ENCODE results near the gene CLINT1. TPM values are rescaled to one million over a fixed set of nuclear protein-coding genes. Genes with fewer than 3 reads are reported as not detected.

CLINT1 gene
- total RNA-seq, 4 donors from 2014 or later = 77.4 to 124 (median 85.5) TPM

DNA sequence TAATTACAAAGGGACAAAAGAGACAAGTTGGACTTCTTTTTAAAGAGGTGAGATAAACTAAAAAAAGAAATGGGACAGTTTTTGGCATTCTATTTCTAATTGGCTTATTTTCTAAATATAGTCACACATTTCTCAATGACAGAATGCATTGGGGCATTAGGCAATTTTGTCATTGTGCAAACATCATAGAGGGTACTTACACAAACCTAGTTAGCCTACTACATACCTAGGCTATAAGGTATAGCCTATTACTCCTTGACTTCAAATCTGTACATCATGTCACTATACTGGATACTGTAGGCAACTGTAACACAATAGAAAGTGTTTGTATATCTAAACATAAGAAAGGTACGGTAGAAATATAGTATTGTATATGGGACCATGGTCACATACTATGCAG is 59.4 kb downstream of the CLINT1 start:
- no peaks in the 10 kb centered on the region for H3K27me3 ChIP-seq
- in situ Hi-C loops (cut with MboI; ENCODE audit: low sequenced_read_pairs in 4 of 4) (no loop called here), intact Hi-C loops (cut with DNase I; ENCODE audit: low total_unique reads) (no loop called here)
- TF ChIP-seq POLR2A (IDR thresholded peaks at IDR 0.05) = no peak
- TF ChIP-seq, protein P1, sequence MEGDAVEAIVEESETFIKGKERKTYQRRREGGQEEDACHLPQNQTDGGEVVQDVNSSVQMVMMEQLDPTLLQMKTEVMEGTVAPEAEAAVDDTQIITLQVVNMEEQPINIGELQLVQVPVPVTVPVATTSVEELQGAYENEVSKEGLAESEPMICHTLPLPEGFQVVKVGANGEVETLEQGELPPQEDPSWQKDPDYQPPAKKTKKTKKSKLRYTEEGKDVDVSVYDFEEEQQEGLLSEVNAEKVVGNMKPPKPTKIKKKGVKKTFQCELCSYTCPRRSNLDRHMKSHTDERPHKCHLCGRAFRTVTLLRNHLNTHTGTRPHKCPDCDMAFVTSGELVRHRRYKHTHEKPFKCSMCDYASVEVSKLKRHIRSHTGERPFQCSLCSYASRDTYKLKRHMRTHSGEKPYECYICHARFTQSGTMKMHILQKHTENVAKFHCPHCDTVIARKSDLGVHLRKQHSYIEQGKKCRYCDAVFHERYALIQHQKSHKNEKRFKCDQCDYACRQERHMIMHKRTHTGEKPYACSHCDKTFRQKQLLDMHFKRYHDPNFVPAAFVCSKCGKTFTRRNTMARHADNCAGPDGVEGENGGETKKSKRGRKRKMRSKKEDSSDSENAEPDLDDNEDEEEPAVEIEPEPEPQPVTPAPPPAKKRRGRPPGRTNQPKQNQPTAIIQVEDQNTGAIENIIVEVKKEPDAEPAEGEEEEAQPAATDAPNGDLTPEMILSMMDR (IDR thresholded peaks at IDR 0.05 in 4 of 5, conservative IDR thresholded peaks at IDR 0.05 in 1 of 5) = no peak
- H3K9me3 ChIP-seq = no peaks in the 10 kb centered on the region
- peak in 1 of 2 donors; percentile 84 for ATAC-seq
- H3K36me3 ChIP-seq = peaks cover 2 to 23% of the 10 kb centered on the region in 2 donors
- H3K4me1 ChIP-seq = peaks cover 7 to 10% of the 10 kb centered on the region in 2 donors
- H3K4me3 ChIP-seq = no peak overlapping the region
- no peak overlapping the region for H3K27ac ChIP-seq
- no peak for DNase-seq

DNA sequence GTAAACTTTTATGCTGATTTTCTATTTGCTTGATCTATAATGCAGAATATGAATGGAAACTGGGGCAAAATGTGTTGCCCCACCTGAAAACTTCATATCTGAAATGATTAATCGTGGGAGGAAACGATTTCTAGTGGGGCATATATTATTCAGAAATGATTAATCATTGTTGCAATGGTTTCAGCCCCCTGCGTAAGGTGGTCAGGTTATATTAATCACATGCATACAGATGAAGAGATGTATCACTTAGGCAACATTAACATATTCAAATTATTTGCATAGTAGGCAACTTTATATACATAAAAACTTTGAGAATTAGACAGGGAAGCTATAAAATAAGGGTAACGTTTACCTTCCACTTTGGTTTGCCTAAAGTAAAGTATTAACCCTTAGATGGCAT is 65.6 kb downstream of the CLINT1 start:
- in situ Hi-C loops (cut with MboI; ENCODE audit: low sequenced_read_pairs in 4 of 4) = no loop called here

DNA sequence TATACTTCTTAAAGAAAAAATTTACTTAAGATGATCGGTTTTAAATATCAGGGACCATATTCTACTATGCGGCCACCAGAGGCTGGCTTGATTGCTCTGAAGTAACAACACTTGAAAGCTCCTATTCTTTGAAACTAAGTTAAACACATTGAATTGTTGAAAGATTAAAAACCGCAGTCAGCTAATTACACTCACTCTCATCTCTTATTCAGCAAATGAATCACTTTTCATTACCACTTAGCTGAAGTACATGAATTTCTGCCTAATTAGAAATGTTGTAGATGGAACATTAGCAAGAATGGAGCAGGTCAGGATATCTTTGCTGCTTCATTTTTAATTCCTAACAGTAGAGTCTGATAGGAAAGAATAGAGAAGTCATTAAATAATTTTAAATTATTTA is 73.1 kb downstream of the CLINT1 start:
- ATAC-seq (no peak), DNase-seq (no peak)
- no peak overlapping the region for H3K27ac ChIP-seq
- H3K4me1 ChIP-seq = no peaks in the 10 kb centered on the region
- H3K9me3 ChIP-seq = no peaks in the 10 kb centered on the region
- H3K36me3 ChIP-seq = peaks cover 0 to 32% of the 10 kb centered on the region in 2 donors
- no peak overlapping the region for H3K4me3 ChIP-seq
- no peaks in the 10 kb centered on the region for H3K27me3 ChIP-seq
- TF ChIP-seq, protein P1 (IDR thresholded peaks at IDR 0.05 in 4 of 5, conservative IDR thresholded peaks at IDR 0.05 in 1 of 5) = no peak
- TF ChIP-seq POLR2A (IDR thresholded peaks at IDR 0.05) = no peak
- in situ Hi-C loops (cut with MboI; ENCODE audit: low sequenced_read_pairs in 4 of 4) = no loop called here
- intact Hi-C loops (cut with DNase I; ENCODE audit: low total_unique reads) = no loop called here

More for the DNA sequence above, 65.6 kb downstream of the CLINT1 start:
- intact Hi-C loops (cut with DNase I; ENCODE audit: low total_unique reads) = no loop called here
- no peaks in the 10 kb centered on the region for H3K9me3 ChIP-seq
- H3K4me1 ChIP-seq = no peaks in the 10 kb centered on the region
- H3K36me3 ChIP-seq = peaks cover 0 to 44% of the 10 kb centered on the region in 2 donors
- ATAC-seq (no peak), DNase-seq (no peak)
- no peaks in the 10 kb centered on the region for H3K27me3 ChIP-seq
- no peak overlapping the region for H3K27ac ChIP-seq
- H3K4me3 ChIP-seq = no peak overlapping the region
- no peak for TF ChIP-seq POLR2A (IDR thresholded peaks at IDR 0.05)
- TF ChIP-seq, protein P1 (IDR thresholded peaks at IDR 0.05 in 4 of 5, conservative IDR thresholded peaks at IDR 0.05 in 1 of 5) = no peak

DNA sequence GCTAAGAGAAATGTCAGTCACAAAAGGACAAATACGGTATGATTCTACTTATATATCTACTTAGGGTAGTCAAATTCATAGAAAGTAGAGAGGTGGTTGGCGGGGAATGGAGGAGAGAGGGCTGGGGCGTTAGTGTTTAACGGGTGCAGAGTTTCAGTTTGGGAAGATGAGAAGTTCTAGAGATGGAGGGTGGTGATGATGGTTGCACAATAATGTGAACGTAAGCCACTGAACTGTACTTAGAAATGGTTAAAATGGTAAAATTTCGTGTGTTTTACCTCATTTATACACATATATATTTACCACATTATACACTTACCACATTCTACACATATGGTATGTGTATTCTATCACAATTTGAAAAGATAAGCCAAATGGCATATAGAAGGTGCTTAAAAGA is 79.7 kb downstream of the CLINT1 start:
- intact Hi-C loops (cut with DNase I; ENCODE audit: low total_unique reads) = no loop called here
- no peak for DNase-seq

More for the DNA sequence above, 79.7 kb downstream of the CLINT1 start:
- ATAC-seq = no peak
- Histone ChIP-seq H3K27ac (no peak overlapping the region), H3K36me3 (no peaks in the 10 kb centered on the region), H3K27me3 (no peaks in the 10 kb centered on the region), H3K9me3 (no peaks in the 10 kb centered on the region), H3K4me1 (no peaks in the 10 kb centered on the region), H3K4me3 (no peak overlapping the region)
- in situ Hi-C loops (cut with MboI; ENCODE audit: low sequenced_read_pairs in 4 of 4) = no loop called here
- TF ChIP-seq, protein P1 (IDR thresholded peaks at IDR 0.05 in 4 of 5, conservative IDR thresholded peaks at IDR 0.05 in 1 of 5) = no peak
- no peak for TF ChIP-seq POLR2A (IDR thresholded peaks at IDR 0.05)

Data from gastrocnemius medialis (tissue), 4 donors.